SK-N-SH (cell line): ENCODE results near the gene PXMP2. TPM values are rescaled to one million over a fixed set of nuclear protein-coding genes. Genes with fewer than 3 reads are reported as not detected.

ENCODE experiments used
- CTCF ChIA-PET: fragments of 300-600, 350-600 bp; formaldehyde crosslinking; extraction: SDS; loops from one replicate; lab custom pipeline; 2021; lab: Yijun Ruan, JAX
- POLR2A ChIA-PET: fragments of 350-600 bp; sonication (Branson Sonifier 250); formaldehyde crosslinking; extraction: SDS; loops from one replicate; lab custom pipeline; 2020; ENCODE audit warnings: antibody characterized with exemption, inconsistent platforms; lab: Yijun Ruan, JAX
- DNase-seq: peaks from one replicate; pipeline ENCODE4 v3.0.0; 2012
- H2AFZ ChIP-seq: fragments of 200-600 bp; sonication (generic); 2 replicates; pipeline ENCODE4 v1.8.1; 2016; ENCODE audit warnings: antibody characterized with exemption, mild to moderate bottlenecking, low read depth
- H3F3A ChIP-seq: fragments of 200-600 bp; sonication (generic); replicated peaks from 2 replicates; pipeline ENCODE3; 2016; ENCODE audit warnings: antibody characterized with exemption, mild to moderate bottlenecking; ENCODE audit not compliant: insufficient read depth
- H3K27ac ChIP-seq, 2 experiments: fragments of 200-500 bp in 1 of 2; fragments of 200-600 bp in 1 of 2; sonication (Bioruptor generic) in 1 of 2; sonication (generic), shearing (Covaris generic) in 1 of 2; 2 replicates each; pipeline versions ENCODE4 v1.5.1 to v1.6.1; 2014 to 2016; ENCODE audit warnings: low read depth in 2 of 2, inconsistent platforms in 1 of 2, low read length in 1 of 2, mild to moderate bottlenecking in 1 of 2, mixed read lengths in 1 of 2
- H3K27me3 ChIP-seq: fragments of 200-600 bp; sonication (generic), shearing (Covaris generic); 2 replicates; pipeline ENCODE4 v1.6.1; 2016; ENCODE audit warnings: mixed run types; ENCODE audit not compliant: insufficient read depth
- H3K36me3 ChIP-seq, 2 experiments: fragments of 200-500 bp in 1 of 2; fragments of 200-600 bp in 1 of 2; sonication (Bioruptor generic) in 1 of 2; sonication (generic) in 1 of 2; replicated peaks in 1 of 2; 2 replicates each; pipeline versions ENCODE3 to v1.5.1; 2014 to 2016; ENCODE audit warnings: low read length in 1 of 2, mild to moderate bottlenecking in 1 of 2; ENCODE audit not compliant: insufficient read depth in 2 of 2, control insufficient read depth in 1 of 2
- H3K4me1 ChIP-seq, 2 experiments: fragments of 200-500 bp in 1 of 2; fragments of 200-600 bp in 1 of 2; sonication (Bioruptor generic) in 1 of 2; sonication (generic), shearing (Covaris generic) in 1 of 2; 2 replicates each; pipeline versions ENCODE4 v1.5.1 to v1.6.1; 2014 to 2016; ENCODE audit warnings: low read depth in 1 of 2, low read length in 1 of 2, mixed run types in 1 of 2; ENCODE audit not compliant: insufficient read depth in 2 of 2, control insufficient read depth in 1 of 2
- H3K4me2 ChIP-seq: fragments of 200-600 bp; sonication (generic), shearing (Covaris generic); 2 replicates; pipeline ENCODE4 v1.6.1; 2017; ENCODE audit warnings: mixed run types
- H3K4me3 ChIP-seq, 2 experiments: fragments of 200-500 bp in 1 of 2; fragments of 200-600 bp in 1 of 2; sonication (Bioruptor generic) in 1 of 2; sonication (generic), shearing (Covaris generic) in 1 of 2; 2 replicates each; pipeline versions ENCODE4 v1.5.1 to v1.8.1; 2014 to 2016; ENCODE audit warnings: low read depth in 2 of 2, inconsistent platforms in 1 of 2, low read length in 1 of 2, mild to moderate bottlenecking in 1 of 2, mixed read lengths in 1 of 2, moderate library complexity in 1 of 2
- H3K79me2 ChIP-seq: fragments of 200-600 bp; sonication (generic); 2 replicates; pipeline ENCODE4 v1.8.1; 2017; ENCODE audit warnings: mild to moderate bottlenecking; ENCODE audit not compliant: insufficient read depth
- H3K9ac ChIP-seq: fragments of 200-600 bp; sonication (generic); 2 replicates; pipeline ENCODE4 v1.6.1; 2017; ENCODE audit warnings: mixed run types
- H3K9me2 ChIP-seq: fragments of 200-600 bp; sonication (generic); 2 replicates; pipeline ENCODE4 v1.6.1; 2017; ENCODE audit warnings: mixed run types
- H3K9me3 ChIP-seq: fragments of 200-600 bp; sonication (generic); 2 replicates; pipeline ENCODE4 v1.6.1; 2017; ENCODE audit warnings: mixed run types, mild to moderate bottlenecking, moderate library complexity
- H4K20me1 ChIP-seq: fragments of 200-600 bp; sonication (generic); 2 replicates; pipeline ENCODE4 v1.6.1; 2017; ENCODE audit warnings: mild to moderate bottlenecking, mixed run types; ENCODE audit not compliant: insufficient read depth
- CTCF ChIP-seq: fragments of 200-600 bp; sonication (generic); IDR thresholded peaks from 2 replicates; pipeline ENCODE4 v1.6.1; 2017; ENCODE audit warnings: antibody characterized with exemption, mild to moderate bottlenecking, moderate library complexity
- FOSL2 ChIP-seq: IDR thresholded peaks from 2 replicates; pipeline ENCODE4 v1.4.0; 2012; ENCODE audit warnings: low read depth, mild to moderate bottlenecking, moderate library complexity, borderline replicate concordance
- FOXJ3 ChIP-seq: sonication (generic); formaldehyde crosslinking; IDR thresholded peaks from 2 replicates; pipeline ENCODE4 v1.5.1; 2020; ENCODE audit warnings: mild to moderate bottlenecking, missing genetic modification reagents
- GATA2 ChIP-seq: sonication (generic); formaldehyde crosslinking; IDR thresholded peaks from 2 replicates; pipeline ENCODE4 v1.5.0; 2020; ENCODE audit warnings: mild to moderate bottlenecking, missing genetic modification reagents
- JUND ChIP-seq: IDR thresholded peaks from 2 replicates; pipeline ENCODE4 v1.4.0; 2012
- MEF2A ChIP-seq: IDR thresholded peaks from 2 replicates; pipeline ENCODE4 v1.4.0; 2012; ENCODE audit warnings: low read depth, borderline replicate concordance
- MXI1 ChIP-seq: IDR thresholded peaks from 2 replicates; pipeline ENCODE4 v1.6.1; 2012; ENCODE audit warnings: mild to moderate bottlenecking, low read depth, low read length, improper control_type of control experiment
- PBX3 ChIP-seq: IDR thresholded peaks from 2 replicates; pipeline ENCODE4; 2012
- RAD21 ChIP-seq: IDR thresholded peaks from 2 replicates; pipeline ENCODE4 v1.6.1; 2012; ENCODE audit warnings: mild to moderate bottlenecking, low read length
- RCOR1 ChIP-seq: fragments of 150-350 bp; IDR thresholded peaks from 2 replicates; pipeline ENCODE4 v1.6.1; 2017; ENCODE audit warnings: antibody characterized with exemption, low read length
- REST ChIP-seq: IDR thresholded peaks from 2 replicates; pipeline ENCODE4 v1.6.1; 2012; ENCODE audit warnings: mild to moderate bottlenecking, low read depth, low read length, moderate library complexity
- RFX5 ChIP-seq: IDR thresholded peaks from 2 replicates; pipeline ENCODE4 v1.6.1; 2012; ENCODE audit warnings: mild to moderate bottlenecking, improper control_type of control experiment, low read length
- RXRA ChIP-seq: IDR thresholded peaks from 2 replicates; pipeline ENCODE4 v1.4.0; 2012; ENCODE audit warnings: low read depth, mild to moderate bottlenecking, borderline replicate concordance
- TAF1 ChIP-seq: IDR thresholded peaks from 2 replicates; pipeline ENCODE4 v1.6.1; 2012; ENCODE audit warnings: low read depth, mild to moderate bottlenecking, low read length, moderate library complexity, borderline replicate concordance
- TCF12 ChIP-seq: IDR thresholded peaks from 2 replicates; pipeline ENCODE4 v1.4.0; 2012
- TEAD4 ChIP-seq: IDR thresholded peaks from 2 replicates; pipeline ENCODE4 v1.4.0; 2012; ENCODE audit warnings: mild to moderate bottlenecking, borderline replicate concordance; ENCODE audit not compliant: insufficient read depth
- WGBS: methylation state at CpG from one replicate; pipeline ENCODE4 v1.1.6; 2017; ENCODE audit warnings: low lambda C conversion rate; 5-methylcytosine and 5-hydroxymethylcytosine counted together
- polyA plus RNA-seq, 3 experiments: library from polyadenylated mRNA; depleted of rRNA; stranded (reverse); fragments of >200 nt; gene quantifications; 2 replicates each; pipeline ENCODE4 v1.2.3, GENCODE V29; 2012

The PXMP2 gene
- polyA plus RNA-seq, 1 of the 3 experiments (the other 2 are of a cell fraction) = 35.8 TPM

- H4K20me1 ChIP-seq = no peaks in the 10 kb centered on the region
- no peaks in the 10 kb centered on the region for H3K27me3 ChIP-seq
- no peak for DNase-seq
- H3K9ac ChIP-seq = no peak overlapping the region
- no peaks in the 10 kb centered on the region for H3K9me2 ChIP-seq
- no peaks in the 10 kb centered on the region for H3K79me2 ChIP-seq
- no peak overlapping the region for H2AFZ ChIP-seq
- peaks cover 6% of the 10 kb centered on the region for H3F3A ChIP-seq
- H3K4me2 ChIP-seq = no peak overlapping the region
- POLR2A ChIA-PET = no interaction called here
- no peak overlapping the region for H3K4me3 ChIP-seq
- no peak overlapping the region for H3K27ac ChIP-seq
- no peaks in the 10 kb centered on the region for H3K4me1 ChIP-seq
- TF ChIP-seq MEF2A = no peak
- TF ChIP-seq TEAD4 = no peak
- no peak for TF ChIP-seq RFX5
- TF ChIP-seq RCOR1 = no peak
- TF ChIP-seq JUND = no peak
- no peak for TF ChIP-seq PBX3
- TF ChIP-seq CTCF = no peak
- no peak for TF ChIP-seq RXRA
- TF ChIP-seq FOXJ3 (CRISPR knock-in tag) = no peak
- peaks cover 0 to 10% of the 10 kb centered on the region in 2 experiments for H3K36me3 ChIP-seq
- CTCF ChIA-PET = no interaction called here
- H3K9me3 ChIP-seq = no peaks in the 10 kb centered on the region
- 95% methylated on average over 12 of the region's 12 CpGs for WGBS
These were observed 8.0 kb downstream of the PXMP2 start for GRCh38 chr12:132695431-132695830.

- H3K27ac ChIP-seq = no peak overlapping the region
- H2AFZ ChIP-seq = no peak overlapping the region
- H3K79me2 ChIP-seq = no peaks in the 10 kb centered on the region
- no peaks in the 10 kb centered on the region for H3K27me3 ChIP-seq
- H3K4me3 ChIP-seq = no peak overlapping the region
- no peaks in the 10 kb centered on the region for H3F3A ChIP-seq
- DNase-seq = no peak
- peaks cover 0 to 10% of the 10 kb centered on the region in 2 experiments for H3K36me3 ChIP-seq
- H3K4me1 ChIP-seq = no peaks in the 10 kb centered on the region
- no peak overlapping the region for H3K4me2 ChIP-seq
- no peaks in the 10 kb centered on the region for H3K9me3 ChIP-seq
- no peaks in the 10 kb centered on the region; the same call in 1 of the 2 replicates for H4K20me1 ChIP-seq
- H3K9ac ChIP-seq = no peak overlapping the region
- ChIA-PET CTCF (no interaction called here), POLR2A (no interaction called here)
- H3K9me2 ChIP-seq = no peaks in the 10 kb centered on the region
- 86% methylated on average over 5 of the region's 5 CpGs for WGBS
- no peak for TF ChIP-seq CTCF
- TF ChIP-seq RAD21 = no peak
- no peak for TF ChIP-seq TAF1
- TF ChIP-seq TEAD4 = no peak
- no peak for TF ChIP-seq RCOR1
- no peak for TF ChIP-seq REST
- no peak for TF ChIP-seq TCF12
- no peak for TF ChIP-seq GATA2 (CRISPR knock-in tag)
- no peak for TF ChIP-seq MXI1
- TF ChIP-seq PBX3 = no peak
- TF ChIP-seq FOSL2 = no peak
- no peak for TF ChIP-seq JUND
- no peak for TF ChIP-seq RFX5
These were observed 11.0 kb downstream of the PXMP2 start for GRCh38 chr12:132698341-132698740.
